ENCODE measurements around the gene SHISAL1.

SHISAL1 gene

DNA sequence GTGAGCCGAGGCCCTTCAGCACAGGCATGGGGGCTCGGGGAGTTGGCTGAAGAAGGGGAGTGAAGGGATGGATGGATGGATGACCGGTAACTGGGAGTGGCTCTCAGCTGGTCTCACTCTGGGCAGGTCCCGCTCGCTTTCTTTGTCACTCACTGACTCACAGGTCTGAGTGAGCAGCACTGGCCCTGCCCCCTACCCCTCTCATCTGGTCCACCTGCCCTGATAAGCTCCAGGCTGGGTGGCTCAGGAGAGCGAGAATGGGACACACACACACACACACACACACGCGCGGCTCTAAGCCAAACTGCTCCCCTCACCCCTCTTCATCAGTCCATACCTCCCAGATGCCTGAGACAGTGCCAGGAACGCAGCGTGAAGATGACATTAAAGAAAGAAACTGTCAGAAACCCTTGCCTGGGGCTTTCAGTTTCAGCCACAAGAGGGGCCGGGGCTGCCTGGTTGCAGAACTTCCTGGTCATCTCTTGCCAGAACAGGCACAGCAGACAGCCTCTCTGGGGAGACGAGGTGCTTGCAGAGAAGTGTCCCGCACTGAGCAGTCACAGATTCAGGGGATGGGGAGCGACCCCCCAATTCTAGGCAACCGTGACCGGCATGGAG lies 16.5 kb upstream of the SHISAL1 start:
- Histone ChIP-seq H3K4me3 (ENCODE audit: low read depth, low read length) (no peak overlapping the region), H3K27ac (no peak overlapping the region), H3K9ac (no peak overlapping the region), H3K79me2 (no peaks in the 10 kb centered on the region), H3K4me1 (no peaks in the 10 kb centered on the region), H3K4me2 (ENCODE audit: low read length) (no peak overlapping the region), H3K9me3 (ENCODE audit: control insufficient read depth, low read length) (no peaks in the 10 kb centered on the region), H3K36me3 (ENCODE audit: control insufficient read depth, insufficient read depth, low read length) (no peaks in the 10 kb centered on the region), H2AFZ (no peak overlapping the region), H3K27me3 (ENCODE audit: control insufficient read depth, insufficient read depth, low read length) (no peaks in the 10 kb centered on the region)
- TF ChIP-seq, protein P1, sequence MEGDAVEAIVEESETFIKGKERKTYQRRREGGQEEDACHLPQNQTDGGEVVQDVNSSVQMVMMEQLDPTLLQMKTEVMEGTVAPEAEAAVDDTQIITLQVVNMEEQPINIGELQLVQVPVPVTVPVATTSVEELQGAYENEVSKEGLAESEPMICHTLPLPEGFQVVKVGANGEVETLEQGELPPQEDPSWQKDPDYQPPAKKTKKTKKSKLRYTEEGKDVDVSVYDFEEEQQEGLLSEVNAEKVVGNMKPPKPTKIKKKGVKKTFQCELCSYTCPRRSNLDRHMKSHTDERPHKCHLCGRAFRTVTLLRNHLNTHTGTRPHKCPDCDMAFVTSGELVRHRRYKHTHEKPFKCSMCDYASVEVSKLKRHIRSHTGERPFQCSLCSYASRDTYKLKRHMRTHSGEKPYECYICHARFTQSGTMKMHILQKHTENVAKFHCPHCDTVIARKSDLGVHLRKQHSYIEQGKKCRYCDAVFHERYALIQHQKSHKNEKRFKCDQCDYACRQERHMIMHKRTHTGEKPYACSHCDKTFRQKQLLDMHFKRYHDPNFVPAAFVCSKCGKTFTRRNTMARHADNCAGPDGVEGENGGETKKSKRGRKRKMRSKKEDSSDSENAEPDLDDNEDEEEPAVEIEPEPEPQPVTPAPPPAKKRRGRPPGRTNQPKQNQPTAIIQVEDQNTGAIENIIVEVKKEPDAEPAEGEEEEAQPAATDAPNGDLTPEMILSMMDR (IDR thresholded peaks at IDR 0.05), result no peak

DNA sequence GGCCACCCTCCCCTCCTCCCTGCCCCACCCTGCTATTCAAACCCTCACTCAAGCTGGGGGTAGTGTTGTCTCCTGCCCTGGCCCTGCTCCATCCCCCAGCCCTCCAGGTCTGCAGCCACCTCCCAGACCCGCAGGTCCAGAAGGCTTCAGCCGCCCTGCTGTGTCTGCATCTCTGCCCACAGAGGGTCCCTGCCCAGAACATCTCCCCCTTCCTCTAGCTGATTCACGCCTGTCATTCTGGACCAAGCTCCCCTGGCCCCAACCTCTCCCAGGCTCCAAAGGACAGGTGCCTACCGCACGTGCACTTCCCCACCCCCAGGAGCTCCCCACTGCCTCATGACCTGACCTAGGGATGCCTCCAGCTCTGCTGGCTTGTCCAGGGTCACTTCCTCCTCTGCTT lies 16.0 kb upstream of the SHISAL1 start:
- no peak overlapping the region for H3K4me2 ChIP-seq (ENCODE audit: low read length)
- TF ChIP-seq, protein P1 (IDR thresholded peaks at IDR 0.05), result no peak
- H3K79me2 ChIP-seq, result no peaks in the 10 kb centered on the region
- no peaks in the 10 kb centered on the region for H3K9me3 ChIP-seq (ENCODE audit: control insufficient read depth, low read length)
- H3K36me3 ChIP-seq (ENCODE audit: control insufficient read depth, insufficient read depth, low read length), result no peaks in the 10 kb centered on the region
- H3K9ac ChIP-seq, result no peak overlapping the region
- no peak overlapping the region for H3K4me3 ChIP-seq (ENCODE audit: low read depth, low read length)
- H3K4me1 ChIP-seq, result no peaks in the 10 kb centered on the region
- H2AFZ ChIP-seq, result no peak overlapping the region
- no peak overlapping the region for H3K27ac ChIP-seq
- no peaks in the 10 kb centered on the region for H3K27me3 ChIP-seq (ENCODE audit: control insufficient read depth, insufficient read depth, low read length)

DNA sequence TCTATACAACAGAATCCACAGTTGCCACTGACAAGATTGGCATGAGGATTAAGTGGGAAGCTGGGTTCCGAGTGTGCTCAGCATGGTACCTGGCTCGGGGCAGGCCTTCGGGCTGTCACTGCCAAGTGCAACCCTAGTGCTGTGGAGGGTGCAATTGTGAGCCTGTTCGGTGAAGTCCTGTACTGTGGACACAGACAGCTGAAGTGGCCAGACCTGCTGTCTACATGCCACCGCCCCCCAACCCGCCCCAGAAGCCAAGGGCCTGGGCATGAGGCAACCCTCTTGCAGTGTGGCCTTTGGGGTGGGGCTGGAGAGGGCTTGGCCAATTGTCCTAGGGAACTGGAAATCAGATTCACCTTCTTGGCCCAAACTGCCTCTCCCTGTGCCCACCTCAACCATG lies 15.6 kb upstream of the SHISAL1 start:
- Histone ChIP-seq H3K79me2 (no peaks in the 10 kb centered on the region), H3K4me2 (ENCODE audit: low read length) (no peak overlapping the region), H3K9me3 (ENCODE audit: control insufficient read depth, low read length) (no peaks in the 10 kb centered on the region), H3K36me3 (ENCODE audit: control insufficient read depth, insufficient read depth, low read length) (no peaks in the 10 kb centered on the region), H3K27me3 (ENCODE audit: control insufficient read depth, insufficient read depth, low read length) (no peaks in the 10 kb centered on the region), H3K4me1 (no peaks in the 10 kb centered on the region), H3K9ac (no peak overlapping the region), H2AFZ (no peak overlapping the region), H3K27ac (no peak overlapping the region), H3K4me3 (ENCODE audit: low read depth, low read length) (no peak overlapping the region)
- TF ChIP-seq, protein P1 (IDR thresholded peaks at IDR 0.05), result no peak

DNA sequence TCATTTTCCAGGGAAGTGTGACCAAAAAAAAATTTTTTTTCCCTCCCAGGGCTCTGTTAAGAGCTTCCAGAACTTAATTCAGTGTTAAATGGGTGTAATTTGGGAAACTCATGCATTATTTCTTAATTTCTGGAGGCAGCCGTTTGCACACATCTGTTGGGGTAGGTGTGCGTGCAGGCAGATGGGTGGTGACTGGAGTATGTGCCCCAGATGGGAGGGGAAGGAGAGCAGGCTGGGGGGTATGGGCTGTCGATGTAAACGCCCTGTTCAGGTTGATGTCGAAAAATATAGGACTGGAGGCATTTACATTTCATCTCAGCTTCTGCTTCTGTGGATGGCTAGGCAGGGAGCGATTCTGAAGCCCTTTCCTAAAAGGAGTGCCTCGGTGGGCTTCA lies 13.7 kb upstream of the SHISAL1 start:
- H3K9ac ChIP-seq, result no peak overlapping the region
- no peak overlapping the region for H2AFZ ChIP-seq
- no peak overlapping the region for H3K27ac ChIP-seq

More for the DNA sequence above, 13.7 kb upstream of the SHISAL1 start:
- peak overlapping the region; percentile 25 for H3K4me3 ChIP-seq (ENCODE audit: low read depth, low read length)
- no peaks in the 10 kb centered on the region for H3K36me3 ChIP-seq (ENCODE audit: control insufficient read depth, insufficient read depth, low read length)
- H3K9me3 ChIP-seq (ENCODE audit: control insufficient read depth, low read length), result no peaks in the 10 kb centered on the region
- TF ChIP-seq, protein P1 (IDR thresholded peaks at IDR 0.05), result no peak
- no peaks in the 10 kb centered on the region for H3K79me2 ChIP-seq
- no peaks in the 10 kb centered on the region for H3K4me1 ChIP-seq
- peak overlapping the region; percentile 36 for H3K4me2 ChIP-seq (ENCODE audit: low read length)
- H3K27me3 ChIP-seq (ENCODE audit: control insufficient read depth, insufficient read depth, low read length), result no peaks in the 10 kb centered on the region
